NCI-H146 (cell line): ENCODE data around the gene ADGRF5.
"Not testable (repeated sequence)": the region's sequence is repeated elsewhere in the genome, so short reads cannot be mapped to it uniquely, and the experiment has no call there.

Source experiments
- DNase-seq: peaks from one replicate; lab custom pipeline; 2025; lab: John Stamatoyannopoulos, UW

Gene ADGRF5

DNA sequence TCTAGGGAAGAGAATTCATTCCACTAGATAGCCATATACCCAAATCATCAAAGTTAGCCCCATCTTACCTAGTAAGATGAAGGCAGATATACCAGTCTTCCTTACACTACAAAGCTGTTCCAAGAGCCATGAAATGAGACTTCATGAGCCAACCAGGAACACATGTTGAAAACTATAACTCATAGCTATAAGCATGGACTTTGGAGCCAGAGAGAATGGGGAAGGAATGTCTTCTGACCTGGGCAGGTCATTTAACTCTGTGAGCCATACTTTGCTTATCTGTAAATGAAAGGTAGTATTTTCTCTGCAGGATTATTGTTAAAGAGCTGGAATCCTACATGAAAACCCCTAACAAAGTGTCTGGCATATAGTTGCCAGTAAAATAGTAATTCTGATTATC, 27.3 kb downstream of the ADGRF5 start:
- DNase-seq: no peak

DNA sequence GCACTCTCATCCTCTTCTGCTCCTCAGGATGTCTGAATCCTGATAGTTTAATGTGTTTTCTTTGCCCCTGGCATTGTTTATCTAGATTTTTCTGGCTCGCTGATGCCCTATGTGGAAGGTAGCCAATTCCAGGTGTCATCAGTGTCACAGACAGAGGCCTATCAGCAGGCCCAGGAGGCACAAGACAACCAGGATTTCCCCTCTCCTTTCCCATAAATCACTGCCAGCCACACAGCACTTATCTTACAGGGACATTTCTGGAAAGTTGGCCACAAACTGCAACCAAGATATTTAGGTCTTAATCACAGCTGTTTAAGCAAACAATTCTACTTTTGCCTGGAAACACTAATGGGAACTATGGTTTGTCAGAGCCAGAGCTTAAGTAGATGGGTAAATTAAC, 28.1 kb downstream of the ADGRF5 start:
- no peak for DNase-seq

- no peak for DNase-seq
These were observed 30.4 kb downstream of the ADGRF5 start for GRCh38 chr6:46891252-46891795.

DNA sequence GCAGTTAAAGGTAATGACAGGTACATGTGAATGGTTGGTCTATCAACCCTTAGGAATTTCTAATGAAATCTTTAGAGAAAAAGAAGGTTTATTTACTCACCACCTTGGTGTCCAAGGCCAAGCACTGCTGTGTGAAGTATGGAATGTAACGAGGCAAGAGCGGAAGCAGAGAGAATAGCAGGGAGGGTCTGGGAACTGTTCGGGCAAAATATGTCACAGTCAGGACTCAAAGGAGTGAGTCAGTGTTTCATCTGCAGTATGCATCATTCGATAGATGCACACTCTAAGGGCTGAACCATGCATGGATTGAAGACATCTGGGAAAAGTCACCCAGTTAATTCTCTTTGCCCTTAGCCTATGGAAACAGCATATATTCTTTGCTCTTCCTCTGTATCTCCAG, 33.2 kb downstream of the ADGRF5 start:
- DNase-seq: no peak

DNA sequence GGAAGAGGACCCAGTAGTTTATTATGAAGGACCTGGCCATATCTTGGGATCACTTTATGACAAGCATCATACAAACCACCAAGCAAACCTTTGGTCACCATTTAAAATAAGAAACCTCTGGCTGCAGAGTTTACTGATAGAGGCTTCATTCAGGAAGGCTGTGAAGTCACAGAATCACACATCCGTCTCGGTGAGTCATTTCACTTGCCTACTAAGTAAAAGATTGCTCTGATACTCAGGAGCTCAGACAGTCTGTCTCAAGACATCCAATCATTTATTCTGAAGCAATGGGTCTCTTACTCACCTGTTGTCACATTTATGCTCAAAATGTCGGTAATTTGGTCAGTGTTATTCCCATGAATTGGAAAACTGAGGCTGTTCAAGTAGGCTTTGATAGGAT, 33.7 kb downstream of the ADGRF5 start:
- no peak for DNase-seq

- no peak for DNase-seq
These were observed 39.1 kb downstream of the ADGRF5 start for GRCh38 chr6:46882645-46883044.

GRCh38 chr6:46879003-46879402, 42.7 kb downstream of the ADGRF5 start:
- DNase-seq: no peak

DNA sequence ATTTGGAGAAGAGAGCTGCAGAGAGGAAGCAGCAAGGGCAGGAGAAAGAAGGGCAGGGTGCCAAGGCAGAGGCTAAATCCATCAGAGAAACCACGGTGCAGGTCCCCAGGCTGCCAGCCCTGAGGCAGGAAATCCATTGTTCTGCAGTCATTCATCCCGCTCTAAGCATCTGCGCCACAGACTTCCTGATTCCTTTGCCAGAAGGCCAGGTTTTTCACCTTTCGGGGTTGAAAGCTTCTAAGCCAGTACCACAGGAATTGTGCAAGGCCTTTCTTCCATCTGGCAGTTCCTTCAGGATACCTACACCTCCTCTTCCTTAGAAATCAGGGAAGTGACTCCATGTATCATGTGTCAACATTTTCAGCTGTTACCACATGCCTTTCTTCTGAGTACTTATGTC, 45.6 kb downstream of the ADGRF5 start:
- DNase-seq: no peak

- DNase-seq: no peak
These were observed 54.3 kb downstream of the ADGRF5 start for GRCh38 chr6:46867411-46867810.

DNA sequence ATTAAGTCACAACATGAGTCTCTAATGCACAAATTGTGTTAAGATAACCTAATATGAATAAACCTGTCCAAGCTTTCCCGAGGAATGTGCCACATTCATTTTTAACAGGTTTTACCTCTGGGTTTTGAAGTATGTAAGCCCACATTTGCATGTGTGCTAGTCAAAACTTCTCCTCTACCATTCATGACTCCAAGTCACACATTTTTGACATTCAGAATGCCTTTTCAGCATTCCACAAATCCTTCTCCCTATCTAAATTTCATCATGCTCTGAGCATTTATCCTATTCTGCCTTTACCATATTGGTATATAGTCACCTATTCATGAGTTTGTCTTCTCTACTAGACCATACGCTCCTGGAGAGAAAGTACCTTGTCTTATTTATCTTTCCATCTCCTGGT, 56.5 kb downstream of the ADGRF5 start:
- no peak for DNase-seq

DNA sequence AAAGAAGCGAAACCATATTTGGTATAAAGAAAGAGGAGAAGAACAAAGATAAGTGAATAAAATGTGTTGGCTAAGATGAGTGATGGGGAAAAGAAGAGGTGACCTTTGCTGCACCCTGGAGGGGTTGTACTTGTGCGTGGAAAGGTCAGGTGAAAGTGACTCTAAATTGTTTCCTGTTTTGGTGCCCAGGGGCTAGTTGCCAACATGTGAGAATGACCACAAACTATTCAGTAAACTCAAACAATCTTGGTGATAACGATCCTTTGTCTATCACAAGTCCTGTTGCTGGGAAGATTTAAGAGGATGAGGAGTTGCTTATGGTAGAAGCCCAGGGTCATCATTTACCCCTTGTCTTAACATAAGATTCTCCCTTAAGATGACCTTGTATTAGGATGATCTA, 57.9 kb downstream of the ADGRF5 start:
- no peak for DNase-seq

DNA sequence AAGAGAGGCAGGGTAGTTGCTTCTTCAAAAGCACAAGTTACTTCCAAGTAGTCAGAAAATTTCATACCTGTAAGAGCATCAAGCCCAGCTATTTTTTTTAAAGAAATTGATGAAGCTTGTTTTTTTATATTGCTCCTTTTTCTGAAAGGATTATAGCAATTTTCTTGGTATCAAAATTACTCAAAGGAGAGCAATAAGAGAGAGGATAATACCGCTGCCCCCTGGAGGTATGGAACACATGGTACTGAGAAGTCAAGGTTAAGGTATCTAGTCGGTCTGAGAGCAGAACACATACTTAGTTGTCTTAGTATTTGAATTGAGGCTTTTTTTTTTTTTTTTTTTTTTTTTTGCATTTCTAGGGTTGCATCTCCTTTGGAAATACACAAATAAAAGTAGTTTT, 59.4 kb downstream of the ADGRF5 start:
- DNase-seq: no peak

GRCh38 chr6:46855966-46856365, 65.8 kb downstream of the ADGRF5 start:
- DNase-seq: not testable (repeated sequence)

- DNase-seq: not testable (repeated sequence)
These were observed 70.2 kb downstream of the ADGRF5 start for GRCh38 chr6:46851576-46851975.

GRCh38 chr6:46850792-46851191, 70.9 kb downstream of the ADGRF5 start:
- no peak for DNase-seq

DNA sequence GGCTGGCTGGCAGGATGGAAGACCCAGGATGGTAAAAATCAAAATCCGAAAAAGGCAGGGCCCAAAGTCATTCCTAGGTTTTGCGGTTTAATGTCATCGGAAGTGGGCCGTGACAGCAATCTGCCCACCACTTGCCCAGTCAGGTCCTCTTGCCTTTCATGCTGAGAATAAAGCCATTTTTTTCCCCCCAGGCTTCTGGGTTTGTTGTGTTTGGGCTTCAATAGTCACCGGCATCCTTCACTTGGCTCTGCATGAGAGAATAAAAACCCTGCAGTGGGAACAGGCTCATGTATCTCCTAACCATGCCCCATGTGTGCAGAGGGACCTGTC, 72.4 kb downstream of the ADGRF5 start:
- DNase-seq: no peak

DNA sequence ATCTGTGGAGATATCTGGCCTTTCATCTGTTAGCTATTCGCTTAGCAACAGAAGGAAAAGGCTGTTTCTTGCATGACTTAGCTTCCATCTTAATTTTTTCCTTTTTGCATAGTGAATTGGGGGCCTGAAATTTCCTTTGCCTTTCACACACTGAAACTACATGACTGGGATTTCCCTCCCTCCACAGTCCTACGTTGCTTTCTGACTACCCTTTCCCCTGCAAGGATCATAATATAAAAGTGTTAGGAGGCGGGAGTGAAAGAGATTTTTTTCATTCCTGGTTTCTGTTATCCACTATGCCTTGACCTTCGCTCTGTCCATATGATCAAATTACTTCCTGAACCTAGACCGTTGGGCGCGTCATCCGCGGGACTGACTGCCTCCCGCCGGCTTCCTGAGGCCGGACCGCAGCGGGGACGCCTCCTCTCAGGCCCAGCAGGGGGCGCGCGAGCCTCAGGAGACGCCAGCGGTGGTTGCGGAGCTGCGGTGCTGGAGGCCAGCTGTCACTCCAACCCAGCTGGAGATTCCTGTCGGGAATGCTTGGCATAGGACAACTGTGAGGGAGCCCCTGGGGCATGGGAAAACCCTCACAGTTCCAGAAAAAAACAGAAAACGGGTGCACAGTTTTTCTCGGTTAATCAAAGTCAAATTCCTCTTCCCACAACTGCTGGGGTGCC, 72.9 kb downstream of the ADGRF5 start:
- peak; percentile 72 for DNase-seq

DNA sequence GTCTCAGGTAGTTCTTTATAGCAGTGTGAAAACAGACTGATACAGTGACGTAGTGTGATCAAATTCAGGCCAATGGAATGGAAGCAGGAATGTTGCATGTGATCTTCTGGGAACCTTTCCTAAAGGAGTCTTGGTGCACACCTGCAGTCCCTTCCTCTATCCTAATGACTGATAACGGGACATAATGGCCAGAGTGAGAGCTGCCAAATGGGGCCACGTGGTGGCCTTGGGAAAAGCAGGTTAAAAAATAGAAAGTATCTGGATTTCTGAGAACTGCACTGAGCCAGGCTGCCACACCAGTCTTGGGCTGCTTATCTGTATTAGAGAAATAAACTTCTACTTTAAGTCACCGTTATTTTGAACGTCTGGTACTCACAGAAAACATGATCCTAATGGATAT, 76.6 kb downstream of the ADGRF5 start:
- no peak for DNase-seq

DNA sequence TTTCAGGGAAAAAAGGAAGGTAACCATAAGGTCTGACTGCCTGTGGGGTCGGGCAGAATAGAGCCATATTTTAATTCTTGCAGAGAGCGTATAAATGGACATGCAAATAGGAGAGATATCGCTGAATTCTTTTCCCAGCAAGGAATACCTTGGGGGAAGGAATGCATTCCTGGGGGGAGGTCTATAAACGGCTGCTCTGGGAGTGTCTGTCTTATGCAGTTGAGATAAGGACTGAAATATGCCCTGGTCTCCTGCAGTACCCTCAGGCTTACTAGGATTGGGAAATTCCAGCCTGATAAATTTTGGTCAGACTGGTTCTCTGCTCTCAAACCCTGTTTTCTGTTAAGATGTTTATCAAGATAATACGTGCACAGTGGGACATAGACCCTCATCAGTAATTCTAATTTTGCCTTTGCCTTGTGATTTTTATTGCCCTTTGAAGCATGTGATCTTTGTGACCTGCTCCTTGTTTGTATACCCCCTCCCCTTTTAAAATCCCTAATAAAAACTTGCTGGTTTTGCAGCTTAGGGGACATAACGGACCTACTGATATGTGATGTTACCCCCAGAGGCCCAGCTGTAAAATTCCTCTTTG, 79.4 kb downstream of the ADGRF5 start:
- DNase-seq: not testable (repeated sequence)

- no peak for DNase-seq
These were observed 83.7 kb downstream of the ADGRF5 start for GRCh38 chr6:46838033-46838432.

GRCh38 chr6:46834991-46835390, 86.7 kb downstream of the ADGRF5 start:
- DNase-seq: not testable (repeated sequence)

DNA sequence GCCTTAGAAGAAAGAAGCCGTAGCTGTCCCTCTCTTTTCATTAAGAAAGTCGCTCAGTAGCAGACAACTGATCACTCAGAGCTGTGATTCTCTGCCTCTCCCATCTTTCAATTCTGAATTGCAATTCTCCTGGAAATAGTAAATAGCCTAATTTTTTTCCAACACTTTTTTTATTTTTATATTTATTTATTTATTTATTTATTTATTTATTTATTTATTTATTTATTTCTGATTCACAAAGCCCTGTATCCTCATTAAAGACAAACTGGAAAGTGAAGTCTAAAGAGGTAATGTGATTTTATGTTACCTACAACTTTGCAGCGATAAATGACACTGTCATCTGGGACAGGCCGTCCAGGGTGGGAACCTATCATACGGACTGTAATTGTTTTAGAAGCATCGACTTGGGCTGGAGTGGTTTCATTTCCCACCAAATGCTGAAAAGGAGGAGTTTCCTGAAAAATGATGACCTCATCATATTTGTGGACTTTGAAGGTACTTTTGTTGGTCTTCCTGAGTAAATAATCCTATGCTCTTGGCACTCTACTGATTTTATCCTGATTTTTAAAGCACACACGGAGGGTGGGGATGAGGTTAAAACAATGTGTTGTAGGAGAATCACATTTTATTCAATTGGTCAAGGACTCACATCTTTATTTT, 87.4 kb downstream of the ADGRF5 start:
- DNase-seq: not testable (repeated sequence)

GRCh38 chr6:46832816-46833215, 88.9 kb downstream of the ADGRF5 start:
- no peak for DNase-seq
